Liver (tissue), 9 donors: Measurements from ENCODE around the gene GRIA3. TPM values are rescaled to one million over a fixed set of nuclear protein-coding genes. Genes with fewer than 3 reads are reported as not detected.

ENCODE experiments used
- DNase-seq: peaks from one replicate; pipeline ENCODE4 v3.0.0-alpha.2; 2017; ENCODE audit warnings: low spot score
- H3K27ac ChIP-seq, 2 donors: one replicate each; pipeline ENCODE4 v1.7.0; 2013; ENCODE audit warnings: inconsistent platforms in 2 of 2, low read length in 2 of 2, control low read depth in 1 of 2, low read depth in 1 of 2, mild to moderate bottlenecking in 1 of 2
- H3K27me3 ChIP-seq, 4 donors: one replicate each; pipeline versions ENCODE4 v1.6.1 to v1.7.0; 2013; ENCODE audit warnings: low read length in 3 of 4, inconsistent platforms in 1 of 4, mild to moderate bottlenecking in 1 of 4, moderate library complexity in 1 of 4; ENCODE audit not compliant: control insufficient read depth in 4 of 4, insufficient read depth in 4 of 4
- H3K36me3 ChIP-seq, 4 donors: one replicate each; pipeline versions ENCODE4 v1.6.1 to v1.7.0; 2013; ENCODE audit warnings: low read length in 3 of 4, mild to moderate bottlenecking in 3 of 4, low read depth in 1 of 4, moderate library complexity in 1 of 4; ENCODE audit not compliant: control insufficient read depth in 4 of 4, insufficient read depth in 3 of 4
- H3K4me1 ChIP-seq, 4 donors: one replicate each; pipeline versions ENCODE4 v1.6.1 to v1.7.0; 2013; ENCODE audit warnings: low read length in 3 of 4, mild to moderate bottlenecking in 3 of 4, moderate library complexity in 1 of 4; ENCODE audit not compliant: control insufficient read depth in 4 of 4, insufficient read depth in 4 of 4
- H3K4me3 ChIP-seq, 3 donors: one replicate each; pipeline versions ENCODE4 v1.6.1 to v1.7.0; 2013; ENCODE audit warnings: low read length in 3 of 3, control low read depth in 1 of 3, low read depth in 1 of 3, mild to moderate bottlenecking in 1 of 3
- H3K9ac ChIP-seq, 2 donors: one replicate each; pipeline ENCODE4 v1.7.0; 2013; ENCODE audit warnings: low read length in 2 of 2, mild to moderate bottlenecking in 2 of 2, moderate library complexity in 2 of 2, control low read depth in 1 of 2, low read depth in 1 of 2
- H3K9me3 ChIP-seq, 4 donors: one replicate each; pipeline versions ENCODE4 v1.6.1 to v1.7.0; 2013; ENCODE audit warnings: low read length in 3 of 4; ENCODE audit not compliant: control insufficient read depth in 4 of 4
- EGR1 ChIP-seq, 2 donors: IDR thresholded peaks; 2 replicates each; pipeline ENCODE4 v1.6.1; 2016 to 2018; ENCODE audit warnings: antibody characterized with exemption in 2 of 2, low read depth in 2 of 2
- FOXA1 ChIP-seq: IDR thresholded peaks from 2 replicates; pipeline ENCODE4 v1.6.1; 2016; ENCODE audit warnings: antibody characterized with exemption
- FOXA2 ChIP-seq: IDR thresholded peaks from 2 replicates; pipeline ENCODE4 v1.6.1; 2016; ENCODE audit warnings: antibody characterized with exemption
- GABPA ChIP-seq, 2 donors: IDR thresholded peaks in 1 of 2; conservative IDR thresholded peaks in 1 of 2; 2 replicates each; pipeline ENCODE4 v1.6.1; 2016; ENCODE audit warnings: antibody characterized with exemption in 2 of 2, mild to moderate bottlenecking in 1 of 2, moderate library complexity in 1 of 2
- HNF4A ChIP-seq, 2 donors: conservative IDR thresholded peaks; 2 replicates each; pipeline ENCODE4 v1.6.1; 2016; ENCODE audit warnings: antibody characterized with exemption in 2 of 2, mild to moderate bottlenecking in 2 of 2
- HNF4G ChIP-seq: IDR thresholded peaks from 2 replicates; pipeline ENCODE4 v1.6.1; 2016; ENCODE audit warnings: antibody characterized with exemption
- NR2F2 ChIP-seq: IDR thresholded peaks from 2 replicates; pipeline ENCODE4 v1.6.1; 2016; ENCODE audit warnings: antibody characterized with exemption
- RAD21 ChIP-seq, 2 donors: IDR thresholded peaks; 2 replicates each; pipeline ENCODE4 v1.6.1; 2016; ENCODE audit warnings: antibody characterized with exemption in 2 of 2, mild to moderate bottlenecking in 2 of 2
- RXRA ChIP-seq, 2 donors: IDR thresholded peaks; 2 replicates each; pipeline ENCODE4 v1.6.1; 2017 to 2018; ENCODE audit warnings: antibody characterized with exemption in 2 of 2, mild to moderate bottlenecking in 1 of 2
- SP1 ChIP-seq: IDR thresholded peaks from 2 replicates; pipeline ENCODE4 v1.6.1; 2018; ENCODE audit warnings: antibody characterized with exemption, mild to moderate bottlenecking
- TAF1 ChIP-seq: conservative IDR thresholded peaks from 2 replicates; pipeline ENCODE4 v1.6.1; 2016; ENCODE audit warnings: antibody characterized with exemption, mild to moderate bottlenecking
- YY1 ChIP-seq: IDR thresholded peaks from 2 replicates; pipeline ENCODE4 v1.6.1; 2016; ENCODE audit warnings: antibody characterized with exemption, mild to moderate bottlenecking
- WGBS: extraction: QIAGEN DNeasy Blood & Tissue Kit; methylation state at CpG from one replicate; pipeline ENCODE4 v1.1.7; 2013; 5-methylcytosine and 5-hydroxymethylcytosine counted together
- polyA plus RNA-seq, 2 donors: library from polyadenylated mRNA; stranded (reverse) in 1 of 2; unstranded in 1 of 2; fragments of 200-250 nt in 1 of 2; fragments of >200 nt in 1 of 2; fragmentation: Nextera tagmentation in 1 of 2; extraction: Ambion mirVana in 1 of 2; gene quantifications; one replicate each; pipeline versions ENCODE4 v1.2.1 to v1.2.3, GENCODE V29; 2013 to 2015
- total RNA-seq, 2 donors: library from RNA; depleted of rRNA; stranded (reverse); fragments of >200 nt; gene quantifications; one replicate each; pipeline ENCODE4 v1.2.3, GENCODE V29; 2014
- TF ChIP-seq, protein P1 (sequence below): IDR thresholded peaks from 2 replicates; pipeline ENCODE4 v1.6.1; 2016; ENCODE audit warnings: antibody characterized with exemption
- TF ChIP-seq, protein P2 (sequence below): fragments of 150-350 bp; IDR thresholded peaks from 2 replicates; pipeline ENCODE4 v1.5.1; 2017; ENCODE audit warnings: improper control_type of control experiment, low read depth, low read length; ENCODE audit not compliant: missing input control
- TF ChIP-seq, protein P3 (sequence below): IDR thresholded peaks from 2 replicates; pipeline ENCODE4 v1.6.1; 2016; ENCODE audit warnings: antibody characterized with exemption
- TF ChIP-seq, protein P4 (sequence below): IDR thresholded peaks from 2 replicates; pipeline ENCODE4 v1.6.1; 2016; ENCODE audit warnings: antibody characterized with exemption, mild to moderate bottlenecking
- donor health status: healthy.
- donor health status: healthy.
- donor health status: healthy.
- donor health status: healthy.
- donor health status: healthy.

The GRIA3 gene
- total and polyA plus RNA-seq, 4 donors: 1.5 to 3.4 (median 2.9) TPM

DNA sequence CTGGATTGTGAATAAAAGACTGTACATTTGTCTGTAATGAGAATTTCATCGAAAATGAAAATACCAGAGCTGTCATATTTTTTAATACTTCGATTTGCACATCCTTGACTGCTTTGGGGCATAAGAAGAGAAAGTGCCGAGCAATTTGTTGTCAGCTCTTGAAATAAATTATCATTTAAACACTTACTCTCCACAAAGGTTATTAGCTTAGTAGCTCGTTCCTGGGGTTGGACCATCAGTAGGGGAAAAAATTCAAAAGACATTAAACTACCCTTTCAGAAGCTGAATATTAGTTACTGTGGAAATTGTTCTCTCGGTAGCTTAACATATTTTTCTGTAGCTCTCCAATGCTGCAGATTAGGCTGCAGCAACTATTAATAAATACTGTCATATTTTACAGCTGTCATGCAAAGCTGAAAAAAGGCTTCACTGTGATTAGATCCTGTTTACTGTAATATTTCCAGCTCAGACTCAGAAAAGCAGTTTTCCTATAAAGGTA, 76.9 kb downstream of the GRIA3 start (continued):
- TF ChIP-seq, protein P1, sequence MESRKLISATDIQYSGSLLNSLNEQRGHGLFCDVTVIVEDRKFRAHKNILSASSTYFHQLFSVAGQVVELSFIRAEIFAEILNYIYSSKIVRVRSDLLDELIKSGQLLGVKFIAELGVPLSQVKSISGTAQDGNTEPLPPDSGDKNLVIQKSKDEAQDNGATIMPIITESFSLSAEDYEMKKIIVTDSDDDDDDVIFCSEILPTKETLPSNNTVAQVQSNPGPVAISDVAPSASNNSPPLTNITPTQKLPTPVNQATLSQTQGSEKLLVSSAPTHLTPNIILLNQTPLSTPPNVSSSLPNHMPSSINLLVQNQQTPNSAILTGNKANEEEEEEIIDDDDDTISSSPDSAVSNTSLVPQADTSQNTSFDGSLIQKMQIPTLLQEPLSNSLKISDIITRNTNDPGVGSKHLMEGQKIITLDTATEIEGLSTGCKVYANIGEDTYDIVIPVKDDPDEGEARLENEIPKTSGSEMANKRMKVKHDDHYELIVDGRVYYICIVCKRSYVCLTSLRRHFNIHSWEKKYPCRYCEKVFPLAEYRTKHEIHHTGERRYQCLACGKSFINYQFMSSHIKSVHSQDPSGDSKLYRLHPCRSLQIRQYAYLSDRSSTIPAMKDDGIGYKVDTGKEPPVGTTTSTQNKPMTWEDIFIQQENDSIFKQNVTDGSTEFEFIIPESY: no peak
- no peak for TF ChIP-seq FOXA1

DNA sequence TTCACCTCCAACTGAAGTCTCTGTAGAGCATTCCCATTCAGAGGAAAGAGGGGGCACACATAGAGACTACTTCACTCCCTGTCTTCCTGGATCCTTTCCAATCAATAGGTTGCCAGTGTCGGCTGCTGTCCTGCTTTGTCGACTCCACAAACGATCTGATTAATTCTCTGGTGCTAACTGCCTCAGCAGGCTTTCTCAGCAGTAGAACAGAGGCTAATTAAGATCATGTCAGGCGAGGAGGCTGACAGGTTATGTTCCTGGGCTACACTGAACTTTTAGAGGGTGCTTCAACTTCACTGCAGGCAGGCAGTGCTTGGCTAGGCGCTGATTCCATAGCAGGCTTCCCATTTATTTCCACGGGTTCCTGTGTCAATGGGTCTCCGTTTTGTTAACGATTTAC, 79.2 kb downstream of the GRIA3 start:
- H3K9me3 ChIP-seq: no peaks in the 10 kb centered on the region
- no peaks in the 10 kb centered on the region for H3K27me3 ChIP-seq
- TF ChIP-seq, protein P2, sequence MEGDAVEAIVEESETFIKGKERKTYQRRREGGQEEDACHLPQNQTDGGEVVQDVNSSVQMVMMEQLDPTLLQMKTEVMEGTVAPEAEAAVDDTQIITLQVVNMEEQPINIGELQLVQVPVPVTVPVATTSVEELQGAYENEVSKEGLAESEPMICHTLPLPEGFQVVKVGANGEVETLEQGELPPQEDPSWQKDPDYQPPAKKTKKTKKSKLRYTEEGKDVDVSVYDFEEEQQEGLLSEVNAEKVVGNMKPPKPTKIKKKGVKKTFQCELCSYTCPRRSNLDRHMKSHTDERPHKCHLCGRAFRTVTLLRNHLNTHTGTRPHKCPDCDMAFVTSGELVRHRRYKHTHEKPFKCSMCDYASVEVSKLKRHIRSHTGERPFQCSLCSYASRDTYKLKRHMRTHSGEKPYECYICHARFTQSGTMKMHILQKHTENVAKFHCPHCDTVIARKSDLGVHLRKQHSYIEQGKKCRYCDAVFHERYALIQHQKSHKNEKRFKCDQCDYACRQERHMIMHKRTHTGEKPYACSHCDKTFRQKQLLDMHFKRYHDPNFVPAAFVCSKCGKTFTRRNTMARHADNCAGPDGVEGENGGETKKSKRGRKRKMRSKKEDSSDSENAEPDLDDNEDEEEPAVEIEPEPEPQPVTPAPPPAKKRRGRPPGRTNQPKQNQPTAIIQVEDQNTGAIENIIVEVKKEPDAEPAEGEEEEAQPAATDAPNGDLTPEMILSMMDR: no peak
- TF ChIP-seq HNF4G (no peak), SP1 (no peak), RXRA (IDR thresholded peaks at IDR 0.05) (no peak), EGR1 (IDR thresholded peaks at IDR 0.05; ENCODE audit: low read depth in 2 of 2) (no peak), YY1 (no peak), GABPA (IDR thresholded peaks at IDR 0.05 in 1 of 2, conservative IDR thresholded peaks at IDR 0.05 in 1 of 2) (no peak), NR2F2 (no peak), FOXA2 (no peak)
- TF ChIP-seq, protein P3, sequence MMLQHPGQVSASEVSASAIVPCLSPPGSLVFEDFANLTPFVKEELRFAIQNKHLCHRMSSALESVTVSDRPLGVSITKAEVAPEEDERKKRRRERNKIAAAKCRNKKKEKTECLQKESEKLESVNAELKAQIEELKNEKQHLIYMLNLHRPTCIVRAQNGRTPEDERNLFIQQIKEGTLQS: no peak
- TF ChIP-seq, protein P4, sequence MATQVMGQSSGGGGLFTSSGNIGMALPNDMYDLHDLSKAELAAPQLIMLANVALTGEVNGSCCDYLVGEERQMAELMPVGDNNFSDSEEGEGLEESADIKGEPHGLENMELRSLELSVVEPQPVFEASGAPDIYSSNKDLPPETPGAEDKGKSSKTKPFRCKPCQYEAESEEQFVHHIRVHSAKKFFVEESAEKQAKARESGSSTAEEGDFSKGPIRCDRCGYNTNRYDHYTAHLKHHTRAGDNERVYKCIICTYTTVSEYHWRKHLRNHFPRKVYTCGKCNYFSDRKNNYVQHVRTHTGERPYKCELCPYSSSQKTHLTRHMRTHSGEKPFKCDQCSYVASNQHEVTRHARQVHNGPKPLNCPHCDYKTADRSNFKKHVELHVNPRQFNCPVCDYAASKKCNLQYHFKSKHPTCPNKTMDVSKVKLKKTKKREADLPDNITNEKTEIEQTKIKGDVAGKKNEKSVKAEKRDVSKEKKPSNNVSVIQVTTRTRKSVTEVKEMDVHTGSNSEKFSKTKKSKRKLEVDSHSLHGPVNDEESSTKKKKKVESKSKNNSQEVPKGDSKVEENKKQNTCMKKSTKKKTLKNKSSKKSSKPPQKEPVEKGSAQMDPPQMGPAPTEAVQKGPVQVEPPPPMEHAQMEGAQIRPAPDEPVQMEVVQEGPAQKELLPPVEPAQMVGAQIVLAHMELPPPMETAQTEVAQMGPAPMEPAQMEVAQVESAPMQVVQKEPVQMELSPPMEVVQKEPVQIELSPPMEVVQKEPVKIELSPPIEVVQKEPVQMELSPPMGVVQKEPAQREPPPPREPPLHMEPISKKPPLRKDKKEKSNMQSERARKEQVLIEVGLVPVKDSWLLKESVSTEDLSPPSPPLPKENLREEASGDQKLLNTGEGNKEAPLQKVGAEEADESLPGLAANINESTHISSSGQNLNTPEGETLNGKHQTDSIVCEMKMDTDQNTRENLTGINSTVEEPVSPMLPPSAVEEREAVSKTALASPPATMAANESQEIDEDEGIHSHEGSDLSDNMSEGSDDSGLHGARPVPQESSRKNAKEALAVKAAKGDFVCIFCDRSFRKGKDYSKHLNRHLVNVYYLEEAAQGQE: no peak
- no peak overlapping the region for H3K27ac ChIP-seq
- no peaks in the 10 kb centered on the region for H3K4me1 ChIP-seq
- no peak for DNase-seq
- no peak overlapping the region for H3K9ac ChIP-seq
- H3K4me3 ChIP-seq: no peak overlapping the region
- H3K36me3 ChIP-seq: no peaks in the 10 kb centered on the region
- 55% methylated on average over 8 of the region's 8 CpGs for WGBS

DNA sequence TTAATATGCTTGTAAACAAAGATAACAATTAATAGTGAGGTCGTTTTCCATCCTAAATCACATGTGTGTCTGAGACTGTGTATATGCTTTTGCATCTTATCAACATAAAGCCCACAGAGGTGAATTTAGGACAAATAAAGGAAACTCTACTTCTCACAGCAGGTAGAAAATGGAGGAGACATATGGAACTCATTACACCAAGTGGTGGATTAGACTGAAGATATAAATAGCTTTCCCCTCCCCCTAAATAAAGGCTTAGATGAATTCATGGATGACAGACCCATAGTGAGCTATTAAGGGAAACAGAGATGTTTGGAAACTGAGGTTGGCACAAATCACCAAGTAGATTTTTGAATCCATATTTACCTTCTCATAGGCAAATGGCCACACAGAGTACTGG, 79.7 kb downstream of the GRIA3 start:
- Histone ChIP-seq H3K9me3 (no peaks in the 10 kb centered on the region), H3K27me3 (no peaks in the 10 kb centered on the region), H3K9ac (no peak overlapping the region), H3K27ac (no peak overlapping the region), H3K4me1 (no peaks in the 10 kb centered on the region), H3K4me3 (no peak overlapping the region), H3K36me3 (no peaks in the 10 kb centered on the region)
- no peak for DNase-seq
- 51% methylated on average over 1 of the region's 1 CpG for WGBS
- TF ChIP-seq HNF4A (conservative IDR thresholded peaks at IDR 0.05) (no peak), EGR1 (IDR thresholded peaks at IDR 0.05; ENCODE audit: low read depth in 2 of 2) (no peak), NR2F2 (no peak), TAF1 (no peak), GABPA (IDR thresholded peaks at IDR 0.05 in 1 of 2, conservative IDR thresholded peaks at IDR 0.05 in 1 of 2) (no peak), RAD21 (IDR thresholded peaks at IDR 0.05) (no peak), YY1 (no peak)
- TF ChIP-seq, protein P4: no peak
- TF ChIP-seq, protein P3: no peak
